ENCODE data around the gene CXorf66. TPM values are rescaled to one million over a fixed set of nuclear protein-coding genes. Genes with fewer than 3 reads are reported as not detected.

Gene CXorf66
- total and polyA plus RNA-seq, 4 donors: 0.08 to 0.28 TPM; not detected in 2

- Histone ChIP-seq H3K4me3 (ENCODE audit: low read depth in 1 of 3, low read length in 3 of 3) (no peak overlapping the region), H3K27me3 (ENCODE audit: control insufficient read depth in 4 of 4, insufficient read depth in 4 of 4, low read length in 3 of 4) (no peaks in the 10 kb centered on the region), H3K9me3 (ENCODE audit: control insufficient read depth in 4 of 4, low read length in 3 of 4) (no peaks in the 10 kb centered on the region), H3K36me3 (ENCODE audit: control insufficient read depth in 4 of 4, insufficient read depth in 3 of 4, low read depth in 1 of 4, low read length in 3 of 4) (no peaks in the 10 kb centered on the region), H3K4me1 (ENCODE audit: control insufficient read depth in 4 of 4, insufficient read depth in 4 of 4, low read length in 3 of 4) (peaks cover 0 to 30% (median 18%) of the 10 kb centered on the region in 4 donors), H3K27ac (ENCODE audit: low read depth in 1 of 2, low read length in 2 of 2) (no peak overlapping the region), H3K9ac (ENCODE audit: low read depth in 1 of 2, low read length in 2 of 2) (no peak overlapping the region)
- TF ChIP-seq GABPA (IDR thresholded peaks at IDR 0.05 in 1 of 2, conservative IDR thresholded peaks at IDR 0.05 in 1 of 2) (no peak), NR2F2 (IDR thresholded peaks at IDR 0.05) (no peak), FOXA1 (IDR thresholded peaks at IDR 0.05) (no peak)
- TF ChIP-seq, protein P1, sequence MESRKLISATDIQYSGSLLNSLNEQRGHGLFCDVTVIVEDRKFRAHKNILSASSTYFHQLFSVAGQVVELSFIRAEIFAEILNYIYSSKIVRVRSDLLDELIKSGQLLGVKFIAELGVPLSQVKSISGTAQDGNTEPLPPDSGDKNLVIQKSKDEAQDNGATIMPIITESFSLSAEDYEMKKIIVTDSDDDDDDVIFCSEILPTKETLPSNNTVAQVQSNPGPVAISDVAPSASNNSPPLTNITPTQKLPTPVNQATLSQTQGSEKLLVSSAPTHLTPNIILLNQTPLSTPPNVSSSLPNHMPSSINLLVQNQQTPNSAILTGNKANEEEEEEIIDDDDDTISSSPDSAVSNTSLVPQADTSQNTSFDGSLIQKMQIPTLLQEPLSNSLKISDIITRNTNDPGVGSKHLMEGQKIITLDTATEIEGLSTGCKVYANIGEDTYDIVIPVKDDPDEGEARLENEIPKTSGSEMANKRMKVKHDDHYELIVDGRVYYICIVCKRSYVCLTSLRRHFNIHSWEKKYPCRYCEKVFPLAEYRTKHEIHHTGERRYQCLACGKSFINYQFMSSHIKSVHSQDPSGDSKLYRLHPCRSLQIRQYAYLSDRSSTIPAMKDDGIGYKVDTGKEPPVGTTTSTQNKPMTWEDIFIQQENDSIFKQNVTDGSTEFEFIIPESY (IDR thresholded peaks at IDR 0.05): no peak
- no peak for DNase-seq (ENCODE audit: low spot score)
- 84% methylated on average over 2 of the region's 2 CpGs for WGBS
Observed at GRCh38 chrX:139969286-139969685, 4.0 kb upstream of the CXorf66 start.

DNA sequence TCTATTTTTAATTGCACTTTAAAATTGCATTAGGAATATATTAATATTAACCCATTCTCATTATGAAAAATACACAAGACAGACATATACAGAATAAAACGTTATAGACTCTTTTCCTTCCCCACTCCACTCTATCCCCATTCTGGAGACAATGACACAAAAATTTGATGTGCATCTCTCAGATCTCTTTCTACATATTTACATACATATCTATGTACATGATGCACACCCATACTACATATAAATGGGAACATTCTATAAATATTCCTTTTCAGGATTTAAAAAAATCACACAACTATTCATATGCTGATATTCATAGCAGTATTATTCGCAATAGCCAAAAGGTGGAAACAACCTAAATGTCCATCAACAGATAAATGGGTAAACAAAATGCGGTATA, 2.4 kb upstream of the CXorf66 start:
- no peak overlapping the region for H3K27ac ChIP-seq (ENCODE audit: low read depth in 1 of 2, low read length in 2 of 2)
- no peak overlapping the region for H3K9ac ChIP-seq (ENCODE audit: low read depth in 1 of 2, low read length in 2 of 2)
- peaks cover 0 to 15% (median 10%) of the 10 kb centered on the region in 4 donors for H3K4me1 ChIP-seq (ENCODE audit: control insufficient read depth in 4 of 4, insufficient read depth in 4 of 4, low read length in 3 of 4)
- H3K9me3 ChIP-seq (ENCODE audit: control insufficient read depth in 4 of 4, low read length in 3 of 4): no peaks in the 10 kb centered on the region
- H3K27me3 ChIP-seq (ENCODE audit: control insufficient read depth in 4 of 4, insufficient read depth in 4 of 4, low read length in 3 of 4): no peaks in the 10 kb centered on the region
- WGBS: 89% methylated on average over 3 of the region's 3 CpGs
- no peak for DNase-seq (ENCODE audit: low spot score)
- H3K36me3 ChIP-seq (ENCODE audit: control insufficient read depth in 4 of 4, insufficient read depth in 3 of 4, low read depth in 1 of 4, low read length in 3 of 4): no peaks in the 10 kb centered on the region
- TF ChIP-seq, protein P1 (IDR thresholded peaks at IDR 0.05): no peak
- no peak for TF ChIP-seq SP1 (IDR thresholded peaks at IDR 0.05)
- no peak for TF ChIP-seq FOXA2 (IDR thresholded peaks at IDR 0.05)
- TF ChIP-seq, protein P2, sequence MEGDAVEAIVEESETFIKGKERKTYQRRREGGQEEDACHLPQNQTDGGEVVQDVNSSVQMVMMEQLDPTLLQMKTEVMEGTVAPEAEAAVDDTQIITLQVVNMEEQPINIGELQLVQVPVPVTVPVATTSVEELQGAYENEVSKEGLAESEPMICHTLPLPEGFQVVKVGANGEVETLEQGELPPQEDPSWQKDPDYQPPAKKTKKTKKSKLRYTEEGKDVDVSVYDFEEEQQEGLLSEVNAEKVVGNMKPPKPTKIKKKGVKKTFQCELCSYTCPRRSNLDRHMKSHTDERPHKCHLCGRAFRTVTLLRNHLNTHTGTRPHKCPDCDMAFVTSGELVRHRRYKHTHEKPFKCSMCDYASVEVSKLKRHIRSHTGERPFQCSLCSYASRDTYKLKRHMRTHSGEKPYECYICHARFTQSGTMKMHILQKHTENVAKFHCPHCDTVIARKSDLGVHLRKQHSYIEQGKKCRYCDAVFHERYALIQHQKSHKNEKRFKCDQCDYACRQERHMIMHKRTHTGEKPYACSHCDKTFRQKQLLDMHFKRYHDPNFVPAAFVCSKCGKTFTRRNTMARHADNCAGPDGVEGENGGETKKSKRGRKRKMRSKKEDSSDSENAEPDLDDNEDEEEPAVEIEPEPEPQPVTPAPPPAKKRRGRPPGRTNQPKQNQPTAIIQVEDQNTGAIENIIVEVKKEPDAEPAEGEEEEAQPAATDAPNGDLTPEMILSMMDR (IDR thresholded peaks at IDR 0.05; ENCODE audit: low read depth, low read length, missing input control): no peak
- no peak for TF ChIP-seq RAD21 (IDR thresholded peaks at IDR 0.05)
- TF ChIP-seq YY1 (IDR thresholded peaks at IDR 0.05): no peak
- TF ChIP-seq, protein P3, sequence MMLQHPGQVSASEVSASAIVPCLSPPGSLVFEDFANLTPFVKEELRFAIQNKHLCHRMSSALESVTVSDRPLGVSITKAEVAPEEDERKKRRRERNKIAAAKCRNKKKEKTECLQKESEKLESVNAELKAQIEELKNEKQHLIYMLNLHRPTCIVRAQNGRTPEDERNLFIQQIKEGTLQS (IDR thresholded peaks at IDR 0.05): no peak
- H3K4me3 ChIP-seq (ENCODE audit: low read depth in 1 of 3, low read length in 3 of 3): no peak overlapping the region

- H3K27me3 ChIP-seq (ENCODE audit: control insufficient read depth in 4 of 4, insufficient read depth in 4 of 4, low read length in 3 of 4): no peaks in the 10 kb centered on the region
- no peaks in the 10 kb centered on the region for H3K36me3 ChIP-seq (ENCODE audit: control insufficient read depth in 4 of 4, insufficient read depth in 3 of 4, low read depth in 1 of 4, low read length in 3 of 4)
- H3K9me3 ChIP-seq (ENCODE audit: control insufficient read depth in 4 of 4, low read length in 3 of 4): no peaks in the 10 kb centered on the region
- peaks cover 0 to 11% (median 6%) of the 10 kb centered on the region in 4 donors for H3K4me1 ChIP-seq (ENCODE audit: control insufficient read depth in 4 of 4, insufficient read depth in 4 of 4, low read length in 3 of 4)
- H3K4me3 ChIP-seq (ENCODE audit: low read depth in 1 of 3, low read length in 3 of 3): no peak overlapping the region
- WGBS: 59% methylated on average over 4 of the region's 4 CpGs
- no peak overlapping the region for H3K9ac ChIP-seq (ENCODE audit: low read depth in 1 of 2, low read length in 2 of 2)
- DNase-seq (ENCODE audit: low spot score): no peak
- H3K27ac ChIP-seq (ENCODE audit: low read depth in 1 of 2, low read length in 2 of 2): no peak overlapping the region
- TF ChIP-seq, protein P4, sequence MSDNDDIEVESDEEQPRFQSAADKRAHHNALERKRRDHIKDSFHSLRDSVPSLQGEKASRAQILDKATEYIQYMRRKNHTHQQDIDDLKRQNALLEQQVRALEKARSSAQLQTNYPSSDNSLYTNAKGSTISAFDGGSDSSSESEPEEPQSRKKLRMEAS (IDR thresholded peaks at IDR 0.05): no peak
- TF ChIP-seq FOXA2 (IDR thresholded peaks at IDR 0.05): no peak
- TF ChIP-seq RAD21 (IDR thresholded peaks at IDR 0.05): peak; percentile 69 to 74
- TF ChIP-seq EGR1 (IDR thresholded peaks at IDR 0.05; ENCODE audit: low read depth in 2 of 2): no peak
- no peak for TF ChIP-seq HNF4G (IDR thresholded peaks at IDR 0.05)
- TF ChIP-seq NR2F2 (IDR thresholded peaks at IDR 0.05): no peak
- no peak for TF ChIP-seq TAF1 (conservative IDR thresholded peaks at IDR 0.05)
- peak; percentile 23 to 43 for TF ChIP-seq RXRA (IDR thresholded peaks at IDR 0.05)
- TF ChIP-seq, protein P2 (IDR thresholded peaks at IDR 0.05; ENCODE audit: low read depth, low read length, missing input control): peak; percentile 36
- TF ChIP-seq, protein P1 (IDR thresholded peaks at IDR 0.05): no peak
Observed at GRCh38 chrX:139967300-139967699, 2.0 kb upstream of the CXorf66 start.

Measured in liver (tissue), 9 donors.